ENCODE measurements around the gene LRMDA.

GRCh38 chr10:76435157-76435556 is 1003.7 kb downstream of the LRMDA start:
- TF ChIP-seq POLR2A (IDR thresholded peaks at IDR 0.05) (no peak), CTCF (IDR thresholded peaks at IDR 0.05) (no peak)
